ENCODE measurements around the gene GPAT3.
"Not testable (repeated sequence)": the region's sequence is repeated elsewhere in the genome, so short reads cannot be mapped to it uniquely, and the experiment has no call there.

The GPAT3 gene

GRCh38 chr4:83563998-83564397 is 28.1 kb downstream of the GPAT3 start:
- TF ChIP-seq CTCF (IDR thresholded peaks at IDR 0.05; ENCODE audit: unreplicated experiment in 3 of 3), result no peak
- peaks cover 8% of the 10 kb centered on the region for H3K27me3 Mint-ChIP-seq (ENCODE audit: low read depth)
- H3K4me1 Mint-ChIP-seq, result no peaks in the 10 kb centered on the region
- no peak overlapping the region for H3K4me3 Mint-ChIP-seq
- no peaks in the 10 kb centered on the region for H3K9me3 Mint-ChIP-seq
- H3K27ac Mint-ChIP-seq, result no peak overlapping the region
- H3K36me3 Mint-ChIP-seq (ENCODE audit: low read depth), result no peaks in the 10 kb centered on the region

- H3K9me3 Mint-ChIP-seq, result no peaks in the 10 kb centered on the region
- H3K27me3 Mint-ChIP-seq (ENCODE audit: low read depth), result peaks cover 4% of the 10 kb centered on the region
- TF ChIP-seq CTCF (IDR thresholded peaks at IDR 0.05; ENCODE audit: unreplicated experiment in 3 of 3), result no peak
- H3K4me3 Mint-ChIP-seq, result no peak overlapping the region
- no peaks in the 10 kb centered on the region for H3K36me3 Mint-ChIP-seq (ENCODE audit: low read depth)
- H3K27ac Mint-ChIP-seq, result no peak overlapping the region
- no peaks in the 10 kb centered on the region for H3K4me1 Mint-ChIP-seq
Measured at GRCh38 chr4:83568062-83568461, 32.2 kb downstream of the GPAT3 start.

- H3K4me1 Mint-ChIP-seq, result peaks cover 5% of the 10 kb centered on the region
- TF ChIP-seq CTCF (IDR thresholded peaks at IDR 0.05; ENCODE audit: unreplicated experiment in 3 of 3), result no peak
Measured at GRCh38 chr4:83569429-83569828, 33.5 kb downstream of the GPAT3 start.

GRCh38 chr4:83569987-83570386 is 34.1 kb downstream of the GPAT3 start:
- Mint-ChIP-seq H3K9me3 (no peaks in the 10 kb centered on the region), H3K4me1 (peaks cover 5% of the 10 kb centered on the region), H3K27ac (no peak overlapping the region), H3K4me3 (no peak overlapping the region), H3K27me3 (ENCODE audit: low read depth) (peaks cover 4% of the 10 kb centered on the region), H3K36me3 (ENCODE audit: low read depth) (no peaks in the 10 kb centered on the region)
- TF ChIP-seq CTCF (IDR thresholded peaks at IDR 0.05; ENCODE audit: unreplicated experiment in 3 of 3), result no peak

More at GRCh38 chr4:83569429-83569828, 33.5 kb downstream of the GPAT3 start:
- H3K27me3 Mint-ChIP-seq (ENCODE audit: low read depth), result peaks cover 4% of the 10 kb centered on the region
- H3K9me3 Mint-ChIP-seq, result no peaks in the 10 kb centered on the region
- no peaks in the 10 kb centered on the region for H3K36me3 Mint-ChIP-seq (ENCODE audit: low read depth)
- no peak overlapping the region for H3K4me3 Mint-ChIP-seq
- H3K27ac Mint-ChIP-seq, result no peak overlapping the region

GRCh38 chr4:83572848-83573247 is 36.9 kb downstream of the GPAT3 start:
- Mint-ChIP-seq H3K27ac (no peak overlapping the region), H3K9me3 (no peaks in the 10 kb centered on the region), H3K27me3 (ENCODE audit: low read depth) (no peaks in the 10 kb centered on the region), H3K4me3 (no peak overlapping the region), H3K36me3 (ENCODE audit: low read depth) (no peaks in the 10 kb centered on the region), H3K4me1 (peaks cover 5% of the 10 kb centered on the region)
- TF ChIP-seq CTCF (IDR thresholded peaks at IDR 0.05; ENCODE audit: unreplicated experiment in 3 of 3), result no peak

GRCh38 chr4:83574247-83574646 is 38.3 kb downstream of the GPAT3 start:
- Mint-ChIP-seq H3K4me3 (no peak overlapping the region), H3K27me3 (ENCODE audit: low read depth) (no peaks in the 10 kb centered on the region), H3K27ac (peak overlapping the region in 1 of 3 experiments; percentile 20), H3K4me1 (peaks cover 5% of the 10 kb centered on the region), H3K9me3 (no peaks in the 10 kb centered on the region), H3K36me3 (ENCODE audit: low read depth) (no peaks in the 10 kb centered on the region)
- no peak for TF ChIP-seq CTCF (IDR thresholded peaks at IDR 0.05; ENCODE audit: unreplicated experiment in 3 of 3)

GRCh38 chr4:83576237-83576636 is 40.3 kb downstream of the GPAT3 start:
- H3K27ac Mint-ChIP-seq; H3K36me3 Mint-ChIP-seq (ENCODE audit: low read depth); H3K4me1 Mint-ChIP-seq; H3K9me3 Mint-ChIP-seq; H3K27me3 Mint-ChIP-seq (ENCODE audit: low read depth); H3K4me3 Mint-ChIP-seq: not testable (repeated sequence)
